ACHN (cell line): ENCODE measurements around the gene VAMP1.
"Not testable (repeated sequence)": the region's sequence is repeated elsewhere in the genome, so short reads cannot be mapped to it uniquely, and the experiment has no call there.

ENCODE experiments used
- DNase-seq: peaks from one replicate; pipeline ENCODE4 v3.0.0-alpha.2; 2015
- in situ Hi-C: cut with HindIII; loops from 2 replicates; pipeline ENCODE4 v1.10.0; 2017; ENCODE audit warnings: low sequenced_read_pairs, low pct_ligation_motif_present, low pct_unique_long_range_greater_than_20kb

The VAMP1 gene

GRCh38 chr12:6475233-6475975, 4.9 kb upstream of the VAMP1 start:
- in situ Hi-C loops, DNase-seq: not testable (repeated sequence)

- no peak for DNase-seq
- in situ Hi-C loops = no loop called here
These were observed 2.0 kb upstream of the VAMP1 start for GRCh38 chr12:6472491-6472890.

GRCh38 chr12:6471989-6472360, 1.5 kb upstream of the VAMP1 start:
- in situ Hi-C loops = no loop called here
- DNase-seq = peak; percentile 22

- DNase-seq = no peak
- in situ Hi-C loops = no loop called here
These were observed 685 bp downstream of the VAMP1 start for GRCh38 chr12:6469609-6470374.

- no peak for DNase-seq
- in situ Hi-C loops = no loop called here
These were observed 1.4 kb downstream of the VAMP1 start for GRCh38 chr12:6469092-6469491.

GRCh38 chr12:6468283-6468575, 2.2 kb downstream of the VAMP1 start:
- in situ Hi-C loops = no loop called here
- no peak for DNase-seq

GRCh38 chr12:6467571-6468282, 2.8 kb downstream of the VAMP1 start:
- DNase-seq, in situ Hi-C loops: not testable (repeated sequence)

GRCh38 chr12:6466751-6467150, 3.7 kb downstream of the VAMP1 start:
- in situ Hi-C loops, DNase-seq: not testable (repeated sequence)

GRCh38 chr12:6466184-6466573, 4.3 kb downstream of the VAMP1 start:
- in situ Hi-C loops = no loop called here
- DNase-seq = no peak

- in situ Hi-C loops = no loop called here
- peak; percentile 86 for DNase-seq
These were observed 4.9 kb downstream of the VAMP1 start for GRCh38 chr12:6465467-6466183.

GRCh38 chr12:6464531-6464930, 5.9 kb downstream of the VAMP1 start:
- DNase-seq = no peak
- in situ Hi-C loops = no loop called here

- in situ Hi-C loops = no loop called here
- no peak for DNase-seq
These were observed 6.6 kb downstream of the VAMP1 start for GRCh38 chr12:6463858-6464257.

GRCh38 chr12:6463216-6463615, 7.3 kb downstream of the VAMP1 start:
- in situ Hi-C loops = no loop called here

GRCh38 chr12:6462234-6462995, 8.1 kb downstream of the VAMP1 start:
- in situ Hi-C loops = no loop called here
- DNase-seq = no peak

More at GRCh38 chr12:6463216-6463615, 7.3 kb downstream of the VAMP1 start:
- DNase-seq = no peak

GRCh38 chr12:6461401-6462233, 8.9 kb downstream of the VAMP1 start:
- in situ Hi-C loops = no loop called here
- no peak for DNase-seq

GRCh38 chr12:6460751-6461371, 9.6 kb downstream of the VAMP1 start:
- in situ Hi-C loops = no loop called here
- DNase-seq = no peak

GRCh38 chr12:6459004-6459337, 11.5 kb downstream of the VAMP1 start:
- no peak for DNase-seq
- in situ Hi-C loops = no loop called here
